GM19035 (cell line): Measurements from ENCODE around the gene KDM4C.
"Not testable (repeated sequence)": the region's sequence is repeated elsewhere in the genome, so short reads cannot be mapped to it uniquely, and the experiment has no call there.

Experiments
- ATAC-seq: cut with Tn5 transposase; IDR thresholded peaks from one replicate; pipeline ENCODE4 v1.9.1; 2021; ENCODE audit not compliant: unreplicated experiment

Gene KDM4C

GRCh38 chr9:6805532-6805931, 47.8 kb downstream of the KDM4C start:
- ATAC-seq: no peak

DNA sequence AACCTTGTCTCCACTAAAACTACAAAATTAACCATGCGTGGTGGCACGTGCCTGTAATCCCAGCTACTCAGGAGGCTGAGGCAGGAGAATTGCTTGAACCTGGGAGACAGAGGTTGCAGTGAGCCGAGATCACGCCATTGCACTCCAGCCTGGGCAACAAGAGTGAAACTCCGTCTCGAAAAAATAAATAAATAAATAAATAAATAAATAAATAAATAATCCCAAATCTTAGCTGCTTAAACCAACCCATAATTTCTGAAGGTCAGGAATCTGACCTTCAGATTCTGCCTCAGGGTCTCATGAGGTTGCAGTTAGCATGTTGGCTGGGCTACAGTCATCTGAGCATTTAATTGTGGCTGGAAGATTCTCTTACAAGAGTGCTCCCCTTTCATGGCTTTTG, 48.5 kb downstream of the KDM4C start:
- ATAC-seq: not testable (repeated sequence)

DNA sequence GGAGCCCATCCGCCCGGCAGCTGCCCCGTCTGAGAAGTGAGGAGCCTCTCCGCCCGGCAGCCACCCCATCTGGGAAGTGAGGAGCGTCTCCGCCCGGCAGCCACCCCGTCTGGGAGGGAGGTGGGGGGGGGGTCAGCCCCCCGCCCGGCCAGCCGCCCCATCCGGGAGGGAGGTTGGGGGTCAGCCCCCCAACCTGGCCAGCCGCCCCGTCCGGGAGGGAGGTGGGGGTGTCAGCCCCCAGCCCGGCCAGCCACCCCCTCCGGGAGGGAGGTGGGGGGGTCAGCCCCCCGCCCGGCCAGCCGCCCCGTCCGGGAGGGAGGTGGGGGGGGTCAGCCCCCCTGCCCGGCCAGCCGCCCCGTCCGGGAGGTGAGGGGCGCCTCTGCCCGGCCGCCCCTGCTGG, 49.9 kb downstream of the KDM4C start:
- ATAC-seq: not testable (repeated sequence)

DNA sequence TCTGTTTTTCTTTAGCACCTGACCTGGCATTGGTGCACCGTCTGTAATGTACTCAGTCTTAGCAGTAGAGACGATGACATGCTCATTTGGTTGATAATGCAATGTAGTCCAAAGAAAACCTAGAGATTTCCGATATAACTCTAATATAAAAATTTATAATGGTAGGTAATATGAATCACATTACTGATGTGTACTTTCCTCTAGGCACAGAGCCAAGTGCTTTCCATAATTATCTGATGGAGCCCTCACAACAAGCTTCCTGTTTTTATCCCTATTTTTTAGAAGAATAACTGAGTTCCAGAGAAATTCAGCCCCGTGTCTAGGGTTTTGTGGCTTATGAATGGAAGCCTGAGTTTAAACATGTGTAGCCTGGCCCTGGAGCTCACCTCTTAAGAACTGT, 53.7 kb downstream of the KDM4C start:
- ATAC-seq: no peak

DNA sequence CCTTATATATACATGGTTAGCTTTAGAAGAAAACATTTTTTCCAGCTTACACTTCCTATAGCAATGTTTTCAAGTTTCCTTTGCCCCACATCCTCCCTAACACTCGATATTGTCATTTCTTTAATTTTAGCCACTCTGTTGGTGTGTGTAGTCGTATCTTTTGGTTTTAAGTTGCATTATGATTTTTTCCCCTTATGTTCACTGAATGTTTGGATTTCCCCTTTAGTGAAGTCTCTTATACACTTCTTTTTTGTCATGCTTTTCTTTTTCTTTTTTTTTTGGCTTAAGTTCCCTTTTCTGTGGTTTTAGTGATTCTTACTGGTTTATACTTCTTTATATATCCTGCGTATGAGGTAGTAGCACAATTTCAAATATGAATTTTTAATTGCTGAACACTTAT, 58.8 kb downstream of the KDM4C start:
- ATAC-seq: no peak

- ATAC-seq: no peak
Observed at GRCh38 chr9:6818292-6818922, 60.6 kb downstream of the KDM4C start.

DNA sequence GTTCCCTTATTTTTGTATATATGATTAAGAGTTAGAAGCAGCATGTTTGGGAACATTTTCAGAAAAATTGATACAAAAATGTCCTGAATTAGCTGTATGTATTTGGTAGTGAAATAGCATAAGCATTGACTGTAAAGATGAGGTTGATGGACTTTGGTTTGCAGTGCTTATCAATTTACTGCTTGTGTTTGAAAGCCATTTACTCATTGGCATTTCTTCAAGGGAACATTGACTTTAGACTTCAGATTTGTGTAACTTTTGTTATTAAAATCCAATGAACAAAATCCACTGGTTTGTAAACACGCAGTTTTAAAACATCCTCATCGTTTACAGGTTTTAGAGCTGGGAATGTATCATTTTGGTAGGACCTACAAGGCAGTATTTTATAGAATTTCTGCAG, 61.3 kb downstream of the KDM4C start:
- no peak for ATAC-seq

DNA sequence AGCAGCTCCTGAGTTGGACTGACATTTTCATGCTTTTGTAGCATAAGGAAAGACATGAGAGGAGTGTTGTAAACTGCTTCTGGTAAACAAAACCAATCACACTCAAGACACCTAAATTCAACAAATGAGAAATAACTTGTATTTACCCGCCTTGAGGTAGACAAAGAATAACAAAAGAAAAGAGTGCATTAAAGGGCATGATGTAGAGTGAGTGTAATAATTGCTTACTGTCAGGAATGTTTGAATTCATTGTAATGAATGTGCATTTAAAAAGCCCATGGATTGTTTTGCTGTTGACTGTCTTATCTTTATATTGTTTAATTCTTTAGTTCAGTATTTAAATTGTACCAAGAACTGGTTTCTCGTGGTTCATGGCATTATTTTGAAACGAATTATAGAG, 61.8 kb downstream of the KDM4C start:
- ATAC-seq: no peak

- ATAC-seq: no peak
Observed at GRCh38 chr9:6822696-6823095, 64.9 kb downstream of the KDM4C start.

GRCh38 chr9:6827439-6828145, 69.8 kb downstream of the KDM4C start:
- no peak for ATAC-seq

DNA sequence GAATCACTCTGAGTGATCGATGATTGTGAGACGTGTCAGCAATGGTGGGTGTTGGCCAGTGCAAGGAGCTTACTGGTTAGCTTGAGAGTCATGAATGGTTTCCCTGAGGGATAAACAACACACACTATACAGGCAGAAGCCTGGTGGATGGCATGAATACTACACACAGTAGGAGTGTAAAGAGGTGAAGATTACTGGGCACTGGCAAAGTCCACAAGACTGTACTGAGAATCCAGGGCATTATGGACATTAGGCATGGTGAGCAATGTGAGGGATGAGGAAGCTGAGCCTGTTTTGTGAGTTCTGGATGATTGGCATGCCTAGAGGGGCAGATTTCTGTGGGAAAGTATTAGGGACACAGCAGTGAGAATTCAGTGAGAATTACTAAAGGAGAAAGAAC, 71.3 kb downstream of the KDM4C start:
- no peak for ATAC-seq

DNA sequence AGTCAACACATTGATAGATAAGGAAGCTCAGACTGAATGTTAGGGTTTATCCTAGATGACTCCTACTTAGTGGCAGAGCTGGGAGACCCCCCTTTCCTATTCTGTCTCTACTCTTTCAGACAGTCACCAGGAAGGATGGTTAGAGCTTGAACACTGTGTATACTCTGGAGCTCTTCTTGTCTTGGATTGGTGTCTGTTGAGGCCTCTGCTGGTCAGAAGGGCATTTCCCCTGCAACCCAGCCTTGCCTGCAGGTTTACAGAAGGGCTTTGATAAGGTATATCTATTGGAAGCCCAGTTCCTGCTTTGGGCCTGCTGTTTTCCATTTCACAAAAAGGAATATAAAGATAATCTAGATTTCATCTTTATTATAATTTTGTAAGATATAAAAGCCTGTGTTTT, 71.8 kb downstream of the KDM4C start:
- ATAC-seq: no peak

- no peak for ATAC-seq
Observed at GRCh38 chr9:6833518-6834192, 75.9 kb downstream of the KDM4C start.

GRCh38 chr9:6834306-6834705, 76.5 kb downstream of the KDM4C start:
- no peak for ATAC-seq

DNA sequence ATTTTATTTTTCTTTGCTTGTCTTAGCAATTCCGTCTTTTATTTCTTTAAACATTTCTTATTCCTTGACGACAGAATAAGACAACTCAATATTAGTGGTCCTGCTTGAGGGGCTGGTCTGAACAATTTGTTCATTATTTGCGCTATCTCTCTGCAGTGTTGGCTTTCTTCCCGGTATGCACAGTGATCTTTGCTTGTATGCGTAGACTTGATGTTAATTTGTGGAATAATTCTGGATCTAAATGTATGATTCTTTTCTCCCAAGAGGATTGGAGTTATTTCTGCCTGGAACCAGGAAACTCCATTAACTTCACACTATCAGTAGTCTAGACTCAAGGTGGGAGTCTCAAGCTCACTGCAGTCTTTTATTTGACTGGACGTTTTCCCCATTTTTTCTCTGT, 80.4 kb downstream of the KDM4C start:
- ATAC-seq: no peak

- no peak for ATAC-seq
Observed at GRCh38 chr9:6842584-6842947, 84.8 kb downstream of the KDM4C start.

DNA sequence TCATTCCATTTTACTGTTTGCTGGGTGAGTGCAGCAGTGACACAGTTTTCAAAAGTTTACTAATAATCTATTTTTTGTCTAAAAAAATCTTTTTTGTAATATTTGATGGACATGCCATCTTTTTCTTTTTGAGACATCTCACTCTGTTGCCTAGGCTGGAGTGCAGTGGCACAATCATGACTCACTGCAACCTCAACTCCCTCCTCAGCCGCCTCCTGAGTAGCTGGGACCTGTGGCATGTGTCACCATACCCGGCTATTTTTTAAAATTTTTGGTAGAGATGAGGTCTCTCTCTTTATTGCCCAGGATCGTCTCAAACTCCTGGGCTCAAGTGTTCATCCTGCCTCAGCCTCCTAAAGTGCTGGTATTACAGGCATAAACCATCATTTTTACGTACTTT, 86.0 kb downstream of the KDM4C start:
- ATAC-seq: no peak

DNA sequence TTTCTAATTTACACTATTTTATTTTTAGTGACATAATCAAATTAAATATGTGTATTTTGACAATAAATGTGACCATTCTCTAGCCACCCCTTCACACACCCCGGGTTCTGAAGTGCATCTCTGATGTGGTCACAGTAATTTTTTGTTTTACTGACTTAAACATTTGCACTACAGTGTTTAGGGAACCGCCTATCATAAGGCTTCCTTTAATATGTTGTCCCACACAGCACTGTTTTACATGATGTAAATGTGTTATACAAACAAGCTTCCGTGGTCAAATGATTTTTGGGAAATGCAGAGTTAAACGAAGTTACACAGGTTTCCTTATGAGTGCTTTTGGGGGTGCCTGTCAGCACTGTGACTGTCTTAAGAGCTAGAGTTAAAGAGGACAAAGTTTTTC, 86.5 kb downstream of the KDM4C start:
- no peak for ATAC-seq

GRCh38 chr9:6845128-6845826, 87.5 kb downstream of the KDM4C start:
- no peak for ATAC-seq

DNA sequence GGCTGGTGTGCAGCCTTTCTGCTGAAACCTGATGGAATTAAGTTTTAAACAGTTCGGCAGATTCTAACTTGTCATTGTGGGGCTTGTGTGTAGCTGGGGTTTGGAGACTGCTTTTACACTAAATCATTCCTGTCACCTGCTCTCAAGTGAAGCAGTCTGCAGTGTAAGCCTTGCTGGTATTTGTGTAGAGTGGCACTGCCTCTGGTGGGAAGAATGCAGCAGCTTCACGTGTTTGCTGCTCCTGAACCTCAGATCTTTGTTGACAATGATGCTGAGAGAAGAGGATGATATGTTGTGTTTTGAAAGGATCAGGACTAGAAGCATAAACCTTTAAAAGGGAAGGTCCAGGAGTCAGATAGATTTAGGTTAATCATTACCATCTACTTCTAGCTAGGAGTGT, 88.1 kb downstream of the KDM4C start:
- ATAC-seq: no peak

DNA sequence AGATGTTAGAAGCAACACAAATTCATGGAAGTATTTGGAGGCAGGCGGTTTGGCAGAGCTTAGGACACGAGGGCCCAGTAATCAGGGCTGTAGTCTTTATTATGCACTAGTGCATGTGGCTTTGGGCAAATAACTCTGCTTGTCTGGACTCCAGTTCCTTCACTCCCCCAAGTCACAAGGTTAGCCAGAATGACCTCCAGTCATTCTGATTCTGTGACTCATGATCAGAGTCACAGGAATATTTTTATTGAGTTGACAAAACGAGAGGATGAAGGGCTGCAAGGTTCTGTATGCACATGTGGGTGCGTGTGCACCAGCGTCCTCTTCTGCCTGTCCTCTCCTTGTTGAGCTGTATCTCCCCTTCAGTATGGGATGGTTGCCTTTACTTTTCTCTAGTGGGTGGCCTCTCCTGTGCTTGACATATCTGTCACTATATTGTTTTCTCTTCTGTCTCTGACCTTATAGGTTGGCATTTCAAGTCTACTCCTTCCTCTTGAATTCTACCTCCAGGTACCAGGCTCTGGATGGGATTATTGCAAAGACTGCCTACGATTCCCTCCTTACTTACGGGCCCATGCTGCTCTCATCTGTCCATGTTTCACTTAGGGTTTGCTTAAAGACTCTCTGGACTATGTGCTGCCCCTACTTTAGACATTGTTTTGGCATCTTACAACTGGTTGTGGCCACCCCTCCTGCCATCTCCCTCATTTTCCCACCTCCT, 94.6 kb downstream of the KDM4C start:
- ATAC-seq: no peak
